B cell (primary cell): ENCODE measurements around the gene NECTIN1. TPM values are rescaled to one million over a fixed set of nuclear protein-coding genes. Genes with fewer than 3 reads are reported as not detected.

Experiments
- ATAC-seq: fragments of 200-7000 bp; cut with Tn5 transposase; one replicate; pipeline ENCODE4 v1.10.0; 2021; ENCODE audit warnings: low read depth, mild to moderate bottlenecking, moderate number of reproducible peaks, moderate library complexity
- CTCF ChIA-PET: fragments of 350-600 bp; sonication (Branson Sonifier 250); formaldehyde crosslinking; loops from one replicate; lab custom pipeline; 2021; ENCODE audit warnings: antibody characterized with exemption, inconsistent platforms; lab: Charles Lee
- POLR2A ChIA-PET: fragments of 350-600 bp; sonication (Branson Sonifier 250); formaldehyde crosslinking; loops from one replicate; lab custom pipeline; 2021; ENCODE audit warnings: antibody characterized with exemption; lab: Charles Lee
- DNase-seq: peaks from one replicate; pipeline ENCODE4 v3.0.0; 2013
- H2AFZ ChIP-seq: 2 replicates; pipeline ENCODE4 v1.6.1; 2012; ENCODE audit warnings: mild to moderate bottlenecking, low read depth, low read length; ENCODE audit not compliant: insufficient read depth, poor library complexity, severe bottlenecking
- H3K27ac ChIP-seq, 2 donors: 1 replicate in 1 of 2; 2 replicates in 1 of 2; pipeline ENCODE4 v1.5.1; 2012 to 2013; ENCODE audit warnings: low read length in 2 of 2, mild to moderate bottlenecking in 2 of 2, moderate library complexity in 1 of 2
- H3K27me3 ChIP-seq, 4 experiments: fragments of 200-600 bp in 1 of 4; sonication (generic) in 1 of 4; replicated peaks in 1 of 4; 1 replicate in 2 of 4; 2 replicates in 2 of 4; pipeline versions ENCODE4 v1.6.1 to v1.7.0; 2013 to 2016; ENCODE audit warnings: low read length in 3 of 4, mild to moderate bottlenecking in 2 of 4, mixed read lengths in 1 of 4, moderate library complexity in 1 of 4; ENCODE audit not compliant: insufficient read depth in 4 of 4, control insufficient read depth in 3 of 4; ENCODE audit errors: control extremely low read depth in 1 of 4
- H3K36me3 ChIP-seq, 2 experiments: replicated peaks in 1 of 2; 1 replicate in 1 of 2; 2 replicates in 1 of 2; pipeline versions ENCODE4 v1.6.1 to v1.7.1; 2013; ENCODE audit warnings: low read length in 1 of 2; ENCODE audit not compliant: insufficient read depth in 2 of 2, control insufficient read depth in 1 of 2; ENCODE audit errors: control extremely low read depth in 1 of 2, extremely low read depth in 1 of 2
- H3K4me1 ChIP-seq, 2 donors: fragments of 200-600 bp in 1 of 2; sonication (generic) in 1 of 2; 1 replicate in 1 of 2; 2 replicates in 1 of 2; pipeline versions ENCODE4 v1.5.1 to v1.6.1; 2013 to 2017; ENCODE audit warnings: low read length in 2 of 2; ENCODE audit not compliant: control insufficient read depth in 2 of 2, insufficient read depth in 2 of 2
- H3K4me2 ChIP-seq: replicated peaks from 2 replicates; pipeline ENCODE3; 2012; ENCODE audit warnings: mild to moderate bottlenecking, low read depth, low read length; ENCODE audit not compliant: poor library complexity, severe bottlenecking
- H3K4me3 ChIP-seq, 5 experiments: fragments of 200-600 bp in 1 of 5; sonication (generic) in 1 of 5; 1 replicate in 3 of 5; 2 replicates in 2 of 5; pipeline versions ENCODE4 v1.5.1 to v1.7.0; 2011 to 2016; ENCODE audit warnings: low read length in 4 of 5, mild to moderate bottlenecking in 4 of 5, low read depth in 2 of 5, control low read depth in 1 of 5, moderate library complexity in 1 of 5; ENCODE audit not compliant: insufficient read depth in 1 of 5; ENCODE audit errors: control extremely low read depth in 1 of 5, extremely low read depth in 1 of 5
- H3K79me2 ChIP-seq: fragments of 200-600 bp; sonication (generic); one replicate; pipeline ENCODE4 v1.6.0; 2016; ENCODE audit warnings: low read length; ENCODE audit not compliant: control insufficient read depth, insufficient read depth
- H3K9ac ChIP-seq: fragments of 200-600 bp; sonication (generic); 2 replicates; pipeline ENCODE4 v1.6.1; 2017; ENCODE audit warnings: mild to moderate bottlenecking, low read length, moderate library complexity
- H3K9me3 ChIP-seq, 3 donors: one replicate each; pipeline versions ENCODE4 v1.6.1 to v1.7.1; 2013; ENCODE audit warnings: low read length in 2 of 3; ENCODE audit not compliant: control insufficient read depth in 2 of 3, insufficient read depth in 1 of 3; ENCODE audit errors: control extremely low read depth in 1 of 3
- H4K20me1 ChIP-seq: 2 replicates; pipeline ENCODE4 v1.6.0; 2012; ENCODE audit warnings: mild to moderate bottlenecking, low read length; ENCODE audit not compliant: insufficient read depth, control insufficient read depth, poor library complexity, severe bottlenecking
- H3K27ac Mint-ChIP-seq: one replicate; pipeline ENCODE4 v1.8.0; 2021; ENCODE audit warnings: mixed read lengths
- H3K27me3 Mint-ChIP-seq: one replicate; pipeline ENCODE4 v1.8.0; 2021; ENCODE audit warnings: mixed read lengths
- H3K4me1 Mint-ChIP-seq: one replicate; pipeline ENCODE4 v1.8.0; 2021; ENCODE audit warnings: mixed read lengths
- H3K4me3 Mint-ChIP-seq: one replicate; pipeline ENCODE4 v1.8.0; 2021; ENCODE audit warnings: mixed read lengths
- H3K9me3 Mint-ChIP-seq: one replicate; pipeline ENCODE4 v1.8.0; 2022; ENCODE audit warnings: mixed read lengths; ENCODE audit not compliant: insufficient read depth
- CTCF ChIP-seq: fragments of 200-600 bp; IDR thresholded peaks from one replicate; pipeline ENCODE4 v1.8.0; 2022; ENCODE audit warnings: antibody characterized with exemption, mild to moderate bottlenecking
- EZH2 ChIP-seq: IDR thresholded peaks from 2 replicates; pipeline ENCODE4 v1.6.1; 2012; ENCODE audit warnings: borderline replicate concordance, low read depth, mild to moderate bottlenecking, moderate library complexity, low read length; ENCODE audit not compliant: insufficient read depth, poor library complexity, severe bottlenecking
- WGBS: methylation state at CpG from one replicate; pipeline ENCODE4 v1.1.5; 2013; ENCODE audit warnings: missing lambda C conversion rate; ENCODE audit not compliant: insufficient coverage; 5-methylcytosine and 5-hydroxymethylcytosine counted together
- intact Hi-C: fragments of 100-400 bp; cut with micrococcal nuclease; formaldehyde crosslinking; loops from one replicate; pipeline ENCODE4 v1.10.0; 2022
- polyA plus RNA-seq: library from polyadenylated mRNA; depleted of rRNA; stranded (reverse); fragments of >200 nt; gene quantifications from 2 replicates; pipeline ENCODE4 v1.2.3, GENCODE V29; 2012
- total RNA-seq, 2 donors: library from RNA; stranded (reverse); fragments of 120-200 nt in 1 of 2; gene quantifications; 1 replicate in 1 of 2; 2 replicates in 1 of 2; pipeline versions ENCODE4 v1.2.3 to v1.2.4, GENCODE V29; 2013 to 2022

The NECTIN1 gene
- total and polyA plus RNA-seq, 2 donors (not counting 1 experiment from before 2014, with no cell fraction given), result 2.1 to 3.9 TPM

DNA sequence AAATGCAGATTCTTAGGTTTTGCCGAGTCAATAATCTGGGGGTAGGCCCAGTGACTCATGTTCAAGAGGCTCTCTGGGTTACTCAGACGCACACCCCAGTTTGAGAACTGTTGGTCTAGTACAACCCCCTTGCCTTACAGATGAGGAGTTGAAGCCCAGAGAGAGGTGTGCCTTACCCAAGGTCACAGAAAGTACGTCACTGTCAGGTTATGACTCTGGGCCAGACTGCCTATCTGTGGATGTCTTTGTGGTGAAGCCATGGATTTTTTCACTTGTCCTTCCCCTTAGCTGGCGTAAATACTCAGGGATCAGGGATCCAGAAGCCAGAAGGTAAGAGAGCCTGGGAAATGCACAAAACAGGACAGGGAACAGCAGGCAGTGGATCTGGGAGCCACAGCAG lies 25.2 kb upstream of the NECTIN1 start:
- no peak overlapping the region for H3K27ac ChIP-seq
- H3K27me3 ChIP-seq, result peaks cover 0 to 3% (median 0%) of the 10 kb centered on the region in 4 experiments
- H3K9ac ChIP-seq, result no peak overlapping the region
- Mint-ChIP-seq H3K4me1 (peaks cover 28% of the 10 kb centered on the region), H3K4me3 (no peak overlapping the region), H3K27me3 (peaks cover 12% of the 10 kb centered on the region), H3K27ac (no peak overlapping the region), H3K9me3 (no peaks in the 10 kb centered on the region)
- ChIA-PET POLR2A (no interaction called here), CTCF (no interaction called here)
- DNase-seq (no peak), ATAC-seq (no peak)
- WGBS, result 82% methylated on average over 3 of the region's 4 CpGs
- peaks cover 30 to 32% of the 10 kb centered on the region in 2 donors for H3K4me1 ChIP-seq
- intact Hi-C loops, result no loop called here
- H3K9me3 ChIP-seq, result no peaks in the 10 kb centered on the region
- H3K79me2 ChIP-seq, result no peaks in the 10 kb centered on the region
- H4K20me1 ChIP-seq, result no peaks in the 10 kb centered on the region
- no peaks in the 10 kb centered on the region for H3K36me3 ChIP-seq
- no peak overlapping the region for H3K4me2 ChIP-seq
- H3K4me3 ChIP-seq, result no peak overlapping the region
- no peak overlapping the region for H2AFZ ChIP-seq
- TF ChIP-seq EZH2 (no peak), CTCF (no peak)

DNA sequence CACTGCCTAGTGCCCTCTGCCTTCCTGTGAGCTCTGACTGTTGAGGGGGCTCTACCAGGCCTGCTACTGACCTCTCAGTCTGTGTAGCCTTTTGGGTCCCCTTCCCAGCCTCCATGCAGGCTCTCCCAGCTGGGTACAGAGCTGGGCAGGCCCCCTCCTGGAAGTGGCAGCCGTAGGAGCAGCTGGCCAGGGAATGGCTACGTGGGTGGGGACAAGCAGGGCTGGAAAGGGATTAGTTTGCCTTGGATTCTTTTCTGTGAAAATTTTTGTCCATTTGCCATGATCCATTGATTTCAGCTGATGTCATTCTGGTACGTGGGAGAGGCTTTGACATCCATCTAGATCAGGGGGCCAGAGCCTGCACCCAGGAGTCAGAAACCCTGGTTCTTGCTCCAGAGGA lies 23.9 kb upstream of the NECTIN1 start:
- H3K9me3 Mint-ChIP-seq, result no peaks in the 10 kb centered on the region
- Histone ChIP-seq H3K9ac (no peak overlapping the region), H3K9me3 (no peaks in the 10 kb centered on the region), H2AFZ (no peak overlapping the region), H3K36me3 (no peaks in the 10 kb centered on the region), H3K27me3 (peaks cover 0 to 3% (median 0%) of the 10 kb centered on the region in 4 experiments), H3K4me3 (no peak overlapping the region), H3K27ac (no peak overlapping the region), H3K4me1 (peaks cover 30 to 32% of the 10 kb centered on the region in 2 donors), H4K20me1 (no peaks in the 10 kb centered on the region), H3K4me2 (peak overlapping the region; percentile 72), H3K79me2 (no peaks in the 10 kb centered on the region)
- ATAC-seq (no peak), DNase-seq (no peak)
- peaks cover 28% of the 10 kb centered on the region for H3K4me1 Mint-ChIP-seq
- POLR2A ChIA-PET, result no interaction called here
- H3K27me3 Mint-ChIP-seq, result peaks cover 9% of the 10 kb centered on the region
- intact Hi-C loops, result no loop called here
- peak overlapping the region; percentile 41 for H3K27ac Mint-ChIP-seq
- TF ChIP-seq CTCF (no peak), EZH2 (no peak)
- 96% methylated on average over 3 of the region's 3 CpGs for WGBS
- H3K4me3 Mint-ChIP-seq, result peak overlapping the region; percentile 81
- CTCF ChIA-PET, result interaction anchor here (1.3 to 2.5 kb wide), 2 partner anchors 11 to 24 kb away, joined by 3 to 7 read pairs; partner anchors contain the start of gene NECTIN1
